ENCODE results near the gene KRT14. TPM values are rescaled to one million over a fixed set of nuclear protein-coding genes. Genes with fewer than 3 reads are reported as not detected.
"Not testable (repeated sequence)": the region's sequence is repeated elsewhere in the genome, so short reads cannot be mapped to it uniquely, and the experiment has no call there.

Gene KRT14
- total RNA-seq, 1 donor from 2014 or later, result 0.19 TPM

GRCh38 chr17:41627316-41628072 is 40.8 kb upstream of the KRT14 start:
- Mint-ChIP-seq H3K27me3 (peaks cover 4% of the 10 kb centered on the region), H3K4me1 (ENCODE audit: unreplicated experiment) (peaks cover 14% of the 10 kb centered on the region), H3K36me3 (no peaks in the 10 kb centered on the region), H3K4me3 (no peak overlapping the region), H3K9me3 (no peaks in the 10 kb centered on the region), H3K27ac (peak overlapping the region; percentile 67)
- no peak for DNase-seq (ENCODE audit: extremely low spot score, unreplicated experiment)
- no peak for TF ChIP-seq CTCF (conservative IDR thresholded peaks at IDR 0.05)

- not testable (repeated sequence) for H3K27me3 Mint-ChIP-seq; DNase-seq (ENCODE audit: extremely low spot score, unreplicated experiment); H3K9me3 Mint-ChIP-seq; H3K36me3 Mint-ChIP-seq; H3K4me3 Mint-ChIP-seq
- Mint-ChIP-seq H3K4me1 (ENCODE audit: unreplicated experiment) (peaks cover 14% of the 10 kb centered on the region), H3K27ac (peak overlapping the region; percentile 67)
Observed at GRCh38 chr17:41626914-41627295, 40.2 kb upstream of the KRT14 start.

GRCh38 chr17:41626028-41626913 is 39.6 kb upstream of the KRT14 start:
- H3K27me3 Mint-ChIP-seq; H3K36me3 Mint-ChIP-seq; H3K4me3 Mint-ChIP-seq; H3K9me3 Mint-ChIP-seq; DNase-seq (ENCODE audit: extremely low spot score, unreplicated experiment): not testable (repeated sequence)
- Mint-ChIP-seq H3K27ac (peak overlapping the region; percentile 99), H3K4me1 (ENCODE audit: unreplicated experiment) (peaks cover 17% of the 10 kb centered on the region)

- Mint-ChIP-seq H3K27ac (peak overlapping the region; percentile 99), H3K9me3 (no peaks in the 10 kb centered on the region), H3K4me3 (no peak overlapping the region), H3K27me3 (peaks cover 8% of the 10 kb centered on the region), H3K4me1 (ENCODE audit: unreplicated experiment) (peaks cover 19% of the 10 kb centered on the region), H3K36me3 (no peaks in the 10 kb centered on the region)
- no peak for TF ChIP-seq CTCF (conservative IDR thresholded peaks at IDR 0.05)
- no peak for DNase-seq (ENCODE audit: extremely low spot score, unreplicated experiment)
Observed at GRCh38 chr17:41625602-41626001, 38.9 kb upstream of the KRT14 start.

- no peak for TF ChIP-seq CTCF (conservative IDR thresholded peaks at IDR 0.05)
- H3K4me3 Mint-ChIP-seq, result peak within 1 kb of the TSS; percentile 87
- peaks cover 6% of the 10 kb centered on the region for H3K36me3 Mint-ChIP-seq
- H3K4me1 Mint-ChIP-seq (ENCODE audit: unreplicated experiment), result peaks cover 25% of the 10 kb centered on the region
- no peaks in the 10 kb centered on the region for H3K9me3 Mint-ChIP-seq
- peaks cover 15% of the 10 kb centered on the region for H3K27me3 Mint-ChIP-seq
- peak within 1 kb of the TSS; percentile 99 for H3K27ac Mint-ChIP-seq
- DNase-seq (ENCODE audit: extremely low spot score, unreplicated experiment), result no peak
Observed at GRCh38 chr17:41624208-41625101, 37.8 kb upstream of the KRT14 start, which contains the start of gene KRT17. KRT17 (minus strand) TSS chr17:41624575; CDS start chr17:41624509, 66 bp downstream.

GRCh38 chr17:41623184-41623861 is 36.6 kb upstream of the KRT14 start:
- Mint-ChIP-seq H3K4me3 (peak overlapping the region; percentile 87), H3K27ac (peak overlapping the region; percentile 99), H3K27me3 (peaks cover 22% of the 10 kb centered on the region), H3K4me1 (ENCODE audit: unreplicated experiment) (peaks cover 29% of the 10 kb centered on the region)
- not testable (repeated sequence) for DNase-seq (ENCODE audit: extremely low spot score, unreplicated experiment); H3K36me3 Mint-ChIP-seq; H3K9me3 Mint-ChIP-seq

GRCh38 chr17:41622340-41623183 is 35.9 kb upstream of the KRT14 start:
- H3K36me3 Mint-ChIP-seq; H3K9me3 Mint-ChIP-seq; DNase-seq (ENCODE audit: extremely low spot score, unreplicated experiment): not testable (repeated sequence)
- Mint-ChIP-seq H3K27me3 (peaks cover 23% of the 10 kb centered on the region), H3K27ac (peak overlapping the region; percentile 99), H3K4me1 (ENCODE audit: unreplicated experiment) (peaks cover 29% of the 10 kb centered on the region), H3K4me3 (peak overlapping the region; percentile 87)

Measured in type B pancreatic cell (in vitro differentiated cells).